Stimulated activated CD4-positive, alpha-beta T cell treated with anti-CD3 and anti-CD28 coated beads, Interleukin-4, amount 100 ng/mL, for 1 hour (primary cell): Measurements from ENCODE around the gene LIMS1.
A peak's percentile ranks its signal among the peaks of the same experiment; 100 is the strongest.
"Not testable (repeated sequence)": the region's sequence is repeated elsewhere in the genome, so short reads cannot be mapped to it uniquely, and the experiment has no call there.

Source experiments
- DNase-seq: peaks from one replicate; pipeline ENCODE4 v3.0.0-alpha.2; 2020

The LIMS1 gene

DNA sequence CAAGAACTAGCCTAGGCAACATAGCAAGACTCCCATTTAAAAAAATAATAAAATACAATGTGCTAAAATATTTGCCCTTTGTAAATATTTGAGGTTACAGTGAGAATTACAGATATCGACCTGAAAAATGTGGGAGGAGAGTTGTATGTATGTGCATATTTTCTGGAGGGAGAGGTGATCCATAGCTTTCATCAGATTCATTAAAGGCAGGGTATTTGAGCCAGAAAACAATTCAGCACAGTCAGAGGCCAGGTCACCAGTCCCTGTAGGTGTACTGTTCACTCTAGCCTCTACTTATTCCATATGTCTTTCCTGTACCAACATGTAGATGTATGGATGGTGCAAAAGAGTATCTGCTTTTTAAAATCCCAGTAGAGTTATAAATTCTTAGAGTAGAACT is 136.0 kb downstream of the LIMS1 start:
- not testable (repeated sequence) for DNase-seq

DNA sequence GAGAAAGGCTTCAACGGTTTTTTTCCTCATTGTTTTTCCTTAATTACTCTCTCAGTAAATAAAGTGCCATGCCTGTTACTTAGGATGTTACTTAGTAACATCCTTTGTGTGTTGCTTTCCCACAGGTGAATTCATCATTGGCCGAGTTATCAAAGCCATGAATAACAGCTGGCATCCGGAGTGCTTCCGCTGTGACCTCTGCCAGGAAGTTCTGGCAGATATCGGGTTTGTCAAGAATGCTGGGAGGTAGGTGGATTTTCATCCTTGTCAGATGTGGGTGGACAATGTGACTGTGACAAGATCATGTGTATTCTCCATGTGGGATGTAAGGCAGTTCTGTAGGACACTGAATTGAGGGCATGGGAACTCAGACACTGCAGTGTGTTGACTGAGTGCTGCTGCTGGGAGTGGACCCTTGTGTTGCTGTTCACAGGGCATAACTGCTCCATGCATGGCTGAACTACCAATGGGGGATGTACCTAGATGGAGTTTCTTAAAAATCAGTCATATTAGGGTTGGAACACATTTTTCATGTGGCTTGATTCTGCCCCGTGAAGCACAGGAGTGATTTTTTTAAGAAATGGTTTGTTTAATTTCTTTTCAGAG is 138.0 kb downstream of the LIMS1 start:
- DNase-seq: not testable (repeated sequence)

DNA sequence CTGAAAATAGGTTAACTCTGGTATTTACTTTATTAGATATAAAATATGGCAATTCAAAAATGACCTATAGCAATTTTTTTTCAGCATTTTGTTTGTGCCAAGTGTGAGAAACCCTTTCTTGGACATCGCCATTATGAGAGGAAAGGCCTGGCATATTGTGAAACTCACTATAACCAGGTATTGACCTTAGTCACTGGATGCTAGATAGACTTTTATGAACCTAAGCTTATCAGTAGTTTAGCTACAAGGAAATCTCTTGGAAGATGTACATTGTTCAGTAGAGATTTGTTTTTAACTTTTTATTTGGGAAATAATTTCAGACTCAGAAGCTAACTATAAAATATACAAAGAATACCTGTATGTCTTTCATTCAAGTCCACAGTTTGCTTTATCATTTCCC is 142.3 kb downstream of the LIMS1 start:
- not testable (repeated sequence) for DNase-seq

DNA sequence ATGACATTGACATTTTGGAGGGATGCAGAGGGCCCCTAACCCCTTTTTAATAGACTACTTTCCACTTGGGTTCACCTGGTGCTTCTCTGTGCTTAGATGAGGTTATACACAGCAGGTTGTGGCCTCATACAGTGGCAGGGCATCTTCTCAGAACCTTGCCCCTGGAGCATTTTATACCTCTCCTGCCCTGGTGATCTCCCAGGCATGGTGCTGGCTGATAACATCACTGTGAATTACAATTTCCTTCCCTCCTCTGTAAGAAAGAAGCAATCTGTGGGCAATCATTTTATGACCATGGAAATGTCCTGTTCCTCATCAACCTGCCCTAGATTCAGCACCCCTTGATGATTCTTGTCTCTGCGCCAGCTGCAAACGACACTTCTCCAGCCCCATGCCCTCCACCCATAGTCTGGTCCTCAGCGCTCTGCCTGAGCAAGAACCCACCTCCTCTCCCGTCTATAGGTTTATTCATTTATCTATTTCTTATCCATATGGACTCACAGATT is 143.0 kb downstream of the LIMS1 start:
- not testable (repeated sequence) for DNase-seq

DNA sequence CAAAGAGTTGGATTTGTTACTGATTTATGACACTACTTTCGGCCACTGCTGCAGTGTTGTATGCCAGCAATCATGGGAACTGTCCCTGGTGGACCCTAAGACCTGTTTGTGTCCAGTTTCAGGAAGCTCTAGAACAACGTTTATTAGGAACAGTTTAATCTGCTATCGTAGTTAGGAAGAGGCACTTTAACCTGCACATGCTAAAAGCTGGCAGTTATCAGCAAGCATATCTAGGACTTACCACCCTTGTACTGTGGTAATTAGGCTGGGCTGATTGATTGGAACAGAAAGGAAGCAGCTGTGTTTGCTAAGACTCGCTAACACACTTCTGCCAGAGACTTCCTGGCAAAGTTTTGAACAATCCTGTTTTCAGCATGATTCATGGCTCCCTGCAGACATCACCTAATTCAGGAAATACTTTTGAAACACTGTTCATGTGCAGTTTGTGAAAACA is 144.0 kb downstream of the LIMS1 start:
- not testable (repeated sequence) for DNase-seq

DNA sequence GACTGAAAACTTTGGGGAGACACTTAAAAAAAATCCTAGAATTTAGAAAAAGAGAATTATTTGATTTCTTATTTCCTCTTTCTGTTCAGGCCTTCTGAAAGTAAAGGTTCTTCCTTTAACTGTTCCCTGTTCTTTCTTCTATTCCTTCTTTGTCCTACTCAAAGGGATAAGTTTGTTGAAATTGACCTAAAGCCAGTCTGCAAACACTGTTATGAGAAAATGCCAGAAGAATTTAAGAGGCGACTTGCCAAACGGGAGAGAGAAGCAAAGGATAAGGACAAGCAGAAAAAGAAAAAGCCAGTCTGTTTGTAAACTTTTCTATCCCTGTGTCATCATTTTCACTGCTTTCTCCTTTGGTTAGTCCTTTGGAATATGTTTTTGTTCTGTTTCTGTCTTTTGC is 146.5 kb downstream of the LIMS1 start:
- DNase-seq: not testable (repeated sequence)

DNA sequence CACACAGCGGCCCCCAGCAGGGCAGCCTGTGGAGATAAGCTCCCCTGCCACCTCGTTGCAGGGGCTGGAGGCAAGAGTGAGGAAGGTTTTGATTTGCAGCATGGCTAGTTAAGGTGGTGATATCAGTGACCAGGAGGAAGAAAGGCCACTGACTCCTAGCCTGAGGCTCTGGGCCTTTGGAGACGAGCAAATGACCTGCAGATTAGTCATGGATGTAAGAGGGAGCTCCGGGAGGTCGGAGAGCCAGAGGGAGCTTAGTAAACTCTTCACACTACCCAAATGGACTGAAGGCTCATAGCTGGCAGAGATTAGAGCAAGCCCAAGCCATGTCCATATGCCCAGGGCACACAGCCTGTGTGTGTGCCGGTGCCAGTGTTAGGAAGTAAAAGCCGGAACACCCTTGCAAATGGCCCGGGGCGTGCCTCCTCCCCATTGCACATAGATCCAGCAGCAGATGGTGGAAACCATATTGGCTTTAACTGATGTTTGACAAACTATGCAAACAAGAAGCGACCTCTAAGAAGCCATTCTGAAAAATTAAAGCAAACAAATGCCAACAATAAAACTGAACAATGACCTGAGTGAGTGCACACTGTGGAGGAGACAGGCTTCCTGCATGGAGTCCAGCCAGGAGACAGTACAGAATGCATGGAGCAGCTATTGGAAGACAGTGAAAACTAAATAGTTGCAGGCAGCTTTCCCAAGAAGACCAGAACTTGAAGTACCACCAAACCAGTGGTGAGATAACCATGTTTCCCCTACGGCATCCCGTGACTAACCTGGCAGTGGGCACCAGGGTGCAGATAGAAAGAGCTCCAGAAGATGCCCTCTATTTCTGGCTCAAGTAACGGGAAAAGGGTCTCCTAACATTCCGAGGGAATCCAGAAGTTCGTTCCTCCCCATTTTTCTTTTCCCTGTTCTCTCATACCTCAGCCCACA is 154.8 kb downstream of the LIMS1 start:
- not testable (repeated sequence) for DNase-seq

DNA sequence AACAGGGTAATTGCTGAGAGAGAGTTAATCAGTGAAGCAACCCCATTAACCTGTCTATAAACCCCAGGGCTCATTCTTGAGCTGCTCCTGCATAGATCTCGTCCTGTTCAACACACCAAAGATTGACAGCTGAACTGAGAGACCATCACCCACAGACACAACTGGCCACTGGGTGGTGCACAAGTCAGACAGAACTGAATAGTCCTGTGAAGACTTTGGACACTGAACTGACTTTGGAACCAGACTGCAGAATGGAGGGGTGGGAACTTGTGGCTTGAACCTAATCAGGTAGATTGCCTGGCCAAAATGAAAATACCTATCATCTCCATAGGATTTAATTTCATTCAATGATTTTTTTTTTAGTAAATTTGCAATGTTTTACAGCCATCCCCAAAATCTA is 155.7 kb downstream of the LIMS1 start:
- DNase-seq: not testable (repeated sequence)

DNA sequence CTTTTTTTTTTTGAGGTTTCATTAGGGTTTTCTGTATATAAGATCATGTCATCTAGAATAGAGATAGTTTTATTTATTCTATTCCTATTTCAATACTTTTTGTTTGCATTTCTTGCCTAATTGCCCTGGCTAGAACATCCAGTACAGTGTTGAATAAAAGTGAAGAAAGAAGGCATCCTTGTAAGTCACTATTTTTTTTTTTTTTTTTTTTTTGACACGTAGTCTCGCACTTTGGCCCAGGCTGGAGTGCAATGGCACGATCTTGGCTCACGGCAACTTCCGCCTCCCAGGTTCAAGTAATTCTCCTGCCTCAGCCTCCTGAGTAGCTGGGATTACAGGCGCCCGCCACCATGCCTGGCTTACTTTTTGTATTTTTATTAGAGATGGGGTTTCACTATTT is 157.2 kb downstream of the LIMS1 start:
- no peak for DNase-seq

DNA sequence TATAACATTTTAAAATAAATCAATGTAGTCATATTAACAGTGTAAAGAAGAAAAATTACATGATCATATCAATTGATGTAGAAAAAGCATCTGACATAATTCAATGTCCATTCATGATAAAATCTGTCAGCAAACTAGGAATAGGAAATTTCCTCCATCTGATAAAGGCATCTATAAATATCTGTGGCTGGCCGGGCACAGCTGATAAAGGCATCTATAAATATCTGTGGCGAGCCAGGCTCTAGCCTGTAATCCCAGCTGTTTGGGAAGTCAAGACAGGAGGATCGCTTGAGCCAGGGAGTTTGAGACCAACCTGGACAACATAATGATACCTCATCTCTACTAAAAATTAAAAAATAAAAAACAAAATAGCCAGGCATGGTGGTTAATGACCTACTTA is 166.9 kb downstream of the LIMS1 start:
- no peak for DNase-seq

DNA sequence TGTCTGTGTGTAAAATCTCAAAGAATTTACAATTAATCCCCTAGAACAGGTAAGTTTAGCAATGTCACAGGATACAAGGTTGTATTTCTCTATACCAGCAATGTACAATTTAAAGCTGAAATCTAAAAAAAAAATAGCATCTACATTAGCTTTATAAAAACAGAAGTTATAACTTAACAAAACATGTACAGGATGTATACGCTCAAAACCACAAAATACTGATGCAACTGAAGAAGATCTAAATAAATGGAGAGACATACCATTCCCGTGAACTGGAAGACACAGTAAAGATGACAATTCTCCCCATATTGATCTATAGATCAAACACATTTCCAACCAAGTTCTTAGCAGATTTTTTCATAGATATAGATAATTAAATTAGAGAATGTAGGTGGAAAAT is 167.5 kb downstream of the LIMS1 start:
- no peak for DNase-seq

DNA sequence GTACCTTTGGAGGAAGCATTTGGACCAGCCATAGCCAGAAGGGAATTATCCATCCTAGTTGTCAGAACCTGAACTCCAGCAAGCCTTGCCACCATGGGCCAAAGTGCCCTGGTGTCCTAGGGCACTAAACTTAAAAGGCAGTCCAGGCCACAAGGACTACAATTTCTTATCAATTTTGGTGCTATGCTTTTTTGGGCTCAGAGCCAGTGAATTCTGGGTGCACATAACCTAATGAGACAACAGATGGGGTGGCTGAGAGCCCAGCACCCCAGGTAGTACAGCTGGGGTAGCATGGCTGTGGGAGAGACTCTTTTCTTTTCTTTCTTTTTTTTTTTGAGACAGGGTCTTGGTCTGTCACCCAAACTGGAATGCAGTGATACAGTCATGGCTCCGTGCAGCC is 170.6 kb downstream of the LIMS1 start:
- DNase-seq: no peak

DNA sequence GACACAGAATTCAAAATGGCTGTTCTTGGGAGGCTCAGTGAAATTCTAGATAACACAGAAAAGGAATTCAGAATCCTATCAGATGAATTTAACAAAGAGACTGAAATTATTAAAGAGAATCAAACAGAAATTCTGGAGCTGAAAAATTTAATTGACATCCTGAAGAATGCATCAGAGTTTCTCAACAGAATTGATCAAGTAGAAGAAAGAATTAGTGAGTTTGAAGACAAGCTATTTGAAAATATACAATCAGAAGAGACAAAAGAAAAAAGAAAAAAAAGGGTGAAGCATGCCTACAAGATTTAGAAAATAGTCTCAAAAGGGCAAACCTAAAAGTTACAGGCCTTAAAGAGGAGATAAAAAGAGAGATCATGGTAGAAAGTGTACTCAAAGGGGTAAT is 173.0 kb downstream of the LIMS1 start:
- DNase-seq: no peak

DNA sequence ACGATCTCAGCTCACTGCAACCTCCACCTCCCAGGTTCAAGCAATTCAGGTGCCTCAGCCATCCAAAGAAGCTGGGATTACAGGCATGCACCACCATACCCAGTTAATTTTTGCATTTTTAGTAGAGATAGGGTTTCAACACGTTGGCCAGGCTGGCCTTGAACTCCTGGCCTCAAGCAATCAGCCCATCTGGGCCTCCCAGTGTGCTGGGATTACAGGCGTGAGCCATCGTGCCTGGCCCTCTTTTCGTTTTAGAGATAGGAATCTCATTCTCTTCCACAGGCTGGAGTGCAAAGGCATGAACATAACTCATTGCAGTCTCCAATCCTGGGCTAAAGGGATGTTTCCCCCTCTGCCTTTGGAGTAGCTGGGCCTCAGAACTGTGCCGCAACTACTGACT is 182.7 kb downstream of the LIMS1 start:
- DNase-seq: not testable (repeated sequence)

DNA sequence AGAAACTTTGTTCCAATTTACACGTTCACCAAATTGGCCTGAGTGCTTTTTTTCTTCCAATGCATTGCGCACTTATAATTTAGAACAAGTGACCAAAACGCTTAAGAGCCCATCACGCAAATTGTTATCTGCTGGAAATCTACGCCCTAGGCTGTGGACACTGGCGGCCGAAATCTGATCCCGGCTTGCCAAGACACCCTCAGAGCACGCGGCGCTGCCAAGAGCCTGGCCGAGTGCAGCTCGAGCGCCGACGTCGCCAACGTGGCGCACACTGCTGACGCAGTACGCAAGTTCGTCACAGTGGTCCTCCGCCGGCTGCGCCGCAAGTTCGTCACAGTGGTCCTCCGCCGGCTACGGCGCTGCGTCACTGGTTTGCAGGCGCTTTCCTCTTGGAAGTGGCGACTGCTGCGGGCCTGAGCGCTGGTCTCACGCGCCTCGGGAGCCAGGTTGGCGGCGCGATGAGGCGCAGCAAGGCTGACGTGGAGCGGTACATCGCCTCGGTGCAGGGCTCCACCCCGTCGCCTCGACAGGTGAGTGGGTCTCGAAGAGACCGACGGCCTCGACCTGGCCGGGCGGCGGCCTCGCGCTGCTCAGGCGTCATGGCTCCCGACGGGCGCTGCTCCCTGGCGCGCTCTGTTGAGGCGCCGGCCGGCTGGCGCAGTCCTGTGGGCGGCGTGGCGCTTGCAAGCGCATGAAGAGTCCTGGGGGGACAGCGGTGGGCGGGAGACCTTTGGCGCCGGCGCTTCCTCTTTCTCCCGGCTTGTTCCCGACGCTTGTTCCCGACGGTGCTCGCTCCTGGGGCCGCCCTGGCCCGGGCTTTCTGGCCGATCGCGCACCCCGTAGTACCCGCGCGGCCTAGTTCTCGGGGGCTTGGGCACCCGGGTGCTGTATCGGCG is 185.1 kb downstream of the LIMS1 start, which contains the start of gene RANBP2:
RANBP2 (plus strand) TSS at position 334 of the 896 bp plus-strand sequence; CDS start at position 459, 125 bp downstream.
- DNase-seq: peak; percentile 93

DNA sequence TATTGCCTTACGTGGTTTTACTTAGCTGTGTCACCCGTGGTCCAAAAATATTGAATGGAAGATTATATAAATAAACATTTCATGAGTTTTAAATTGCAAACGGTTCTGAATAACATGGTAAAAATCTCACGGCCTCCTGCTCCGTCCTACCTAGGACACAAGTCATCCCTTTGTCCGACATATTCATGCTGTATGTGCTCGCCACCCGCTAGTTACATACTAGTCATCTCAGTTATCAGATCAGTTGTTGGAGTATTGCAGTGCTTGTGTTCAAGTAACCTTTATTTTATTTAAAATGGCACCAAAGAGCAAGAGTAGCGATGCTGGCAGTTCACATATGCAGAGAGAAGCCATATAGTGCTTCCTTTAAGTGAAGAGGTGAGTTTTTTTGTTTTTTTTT is 191.8 kb downstream of the LIMS1 start:
- DNase-seq: not testable (repeated sequence)

DNA sequence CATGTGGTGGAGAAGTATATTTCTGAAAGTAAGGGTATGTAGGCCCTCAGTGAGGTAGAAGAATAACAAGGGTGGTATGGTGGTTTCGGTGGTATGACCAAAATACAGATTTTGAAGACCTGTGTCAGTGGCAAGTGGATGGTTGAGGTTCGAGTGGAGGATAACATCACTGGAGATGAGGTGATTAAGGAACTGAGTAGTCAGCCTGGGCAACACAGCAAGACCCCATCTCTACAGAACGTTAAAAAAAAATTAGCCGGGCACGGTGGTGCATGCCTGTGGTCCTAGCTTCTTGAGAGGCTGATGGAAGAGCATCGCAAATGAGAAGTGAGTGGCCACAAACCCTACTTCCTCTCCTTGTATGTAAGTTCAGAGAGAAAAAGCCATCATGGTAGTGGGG is 200.4 kb downstream of the LIMS1 start:
- not testable (repeated sequence) for DNase-seq
